ENCODE measurements around the gene CYP2S1.
"Not testable (repeated sequence)": the region's sequence is repeated elsewhere in the genome, so short reads cannot be mapped to it uniquely, and the experiment has no call there.

The CYP2S1 gene
- 0.05 to 0.26 reads per million in 2 donors for total RNA-seq

- DNase-seq, result no peak
Measured at GRCh38 chr19:41192574-41193429, at the start of gene CYP2S1. Gene CYP2S1 (plus strand): TSS chr19:41193219. CDS start chr19:41193265, 46 bp downstream.

- no peak for DNase-seq
Measured at GRCh38 chr19:41144403-41144802, 48.6 kb upstream of the CYP2S1 start.

- no peak for DNase-seq
Measured at GRCh38 chr19:41149831-41150230, 43.2 kb upstream of the CYP2S1 start.

DNA sequence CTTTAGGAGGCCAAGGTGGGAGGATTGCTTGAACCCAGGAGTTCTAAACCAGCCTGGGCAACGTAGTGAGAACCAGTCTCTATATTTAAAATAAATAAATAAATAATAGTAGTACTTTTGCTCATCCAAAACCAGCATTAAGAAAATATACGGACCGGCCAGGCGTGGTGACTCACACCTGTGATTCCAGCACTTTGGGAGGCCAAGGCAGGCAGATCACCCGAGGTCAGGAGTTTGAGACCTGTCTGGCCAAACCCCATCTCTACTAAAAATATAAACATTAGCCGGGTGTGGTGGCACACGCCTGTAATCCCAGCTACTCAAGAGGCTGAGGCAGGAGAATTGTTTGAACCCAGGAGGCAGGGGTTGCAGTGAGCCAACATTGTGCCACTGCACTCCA is 42.0 kb upstream of the CYP2S1 start:
- not testable (repeated sequence) for DNase-seq

DNA sequence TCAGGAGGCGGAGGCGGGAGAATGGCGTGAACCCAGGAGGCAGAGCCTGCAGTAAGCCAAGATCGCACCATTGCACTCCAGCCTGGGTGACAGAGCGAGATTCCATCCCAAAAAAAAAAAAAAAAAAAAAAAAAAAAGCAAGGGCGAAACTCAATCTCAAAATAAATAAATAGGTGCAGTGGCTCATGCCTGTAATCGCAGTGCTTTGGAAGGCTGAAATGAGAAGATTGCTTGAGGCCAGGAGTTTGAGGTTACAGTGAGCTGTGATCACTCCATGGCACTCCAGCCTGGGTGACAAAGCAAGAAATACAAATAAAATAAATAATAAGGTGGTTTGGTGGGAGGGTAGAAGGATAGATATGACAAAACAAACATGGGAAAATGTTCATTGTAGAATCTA is 39.0 kb upstream of the CYP2S1 start:
- no peak for DNase-seq

- no peak for DNase-seq
Measured at GRCh38 chr19:41156207-41156606, 36.8 kb upstream of the CYP2S1 start.

GRCh38 chr19:41159881-41160280 is 33.1 kb upstream of the CYP2S1 start:
- DNase-seq, result no peak

DNA sequence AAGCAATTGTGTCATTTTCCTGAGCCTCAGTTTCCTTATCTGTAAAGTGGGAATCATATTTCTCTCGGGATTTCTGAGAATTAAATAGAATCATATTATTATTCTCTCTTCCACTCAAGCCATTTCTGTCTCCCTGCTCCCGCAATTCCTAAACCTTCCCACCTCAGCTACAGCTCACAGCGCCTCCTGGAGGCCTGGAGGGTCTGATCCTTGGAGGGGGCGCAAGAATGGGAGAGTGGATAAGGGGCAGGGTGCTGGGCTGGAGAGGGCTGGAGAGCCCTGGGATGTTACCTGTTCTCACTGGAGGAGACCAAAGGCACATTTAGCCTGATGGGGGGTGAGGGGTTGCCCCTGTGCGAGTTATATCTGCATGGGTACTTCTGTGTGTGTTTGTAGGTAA is 31.1 kb upstream of the CYP2S1 start:
- DNase-seq, result no peak

- no peak for DNase-seq
Measured at GRCh38 chr19:41166944-41167804, 25.8 kb upstream of the CYP2S1 start.

DNA sequence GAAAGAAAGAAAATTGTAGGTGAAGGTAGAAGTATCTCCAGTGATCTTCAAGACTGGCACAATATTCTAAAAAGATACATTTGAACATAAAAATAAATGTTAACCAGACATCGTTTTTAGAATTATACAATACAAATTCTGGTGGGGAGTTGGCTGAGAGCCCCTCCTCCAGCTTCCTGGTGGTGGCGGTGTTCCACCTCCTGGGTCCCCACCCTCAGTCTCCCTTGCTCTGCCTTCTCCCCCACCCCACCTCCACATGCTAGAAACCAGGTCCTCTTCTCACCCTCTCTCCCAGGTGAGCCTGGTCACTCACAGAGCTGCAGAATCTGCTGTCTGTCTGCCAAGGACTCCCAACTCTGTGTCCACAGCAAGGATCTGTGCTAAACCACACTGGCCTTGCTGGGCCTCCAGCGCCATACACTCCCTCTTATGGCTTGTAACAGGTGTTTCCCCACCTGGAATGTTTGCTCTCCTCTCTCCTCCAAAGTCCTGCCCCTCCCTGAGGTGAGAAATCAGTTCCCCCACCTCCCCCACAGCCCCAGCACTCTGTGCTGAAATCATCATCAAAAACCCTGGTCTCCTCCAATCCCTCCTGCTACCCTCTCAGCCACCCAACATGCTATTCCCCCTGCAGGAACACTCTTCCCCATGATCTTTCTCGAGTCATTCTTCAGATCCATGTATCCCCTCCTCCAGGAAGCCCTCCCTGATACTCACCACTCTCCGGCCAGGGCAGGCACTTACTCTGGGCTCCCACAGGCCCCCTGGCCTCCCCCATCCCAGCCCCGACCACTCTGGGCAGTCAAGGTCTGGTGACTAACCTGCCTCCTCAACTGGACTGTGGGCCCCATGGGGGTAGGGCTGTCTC is 20.5 kb upstream of the CYP2S1 start:
- DNase-seq, result no peak

- DNase-seq, result no peak
Measured at GRCh38 chr19:41174297-41174928, 18.6 kb upstream of the CYP2S1 start.

DNA sequence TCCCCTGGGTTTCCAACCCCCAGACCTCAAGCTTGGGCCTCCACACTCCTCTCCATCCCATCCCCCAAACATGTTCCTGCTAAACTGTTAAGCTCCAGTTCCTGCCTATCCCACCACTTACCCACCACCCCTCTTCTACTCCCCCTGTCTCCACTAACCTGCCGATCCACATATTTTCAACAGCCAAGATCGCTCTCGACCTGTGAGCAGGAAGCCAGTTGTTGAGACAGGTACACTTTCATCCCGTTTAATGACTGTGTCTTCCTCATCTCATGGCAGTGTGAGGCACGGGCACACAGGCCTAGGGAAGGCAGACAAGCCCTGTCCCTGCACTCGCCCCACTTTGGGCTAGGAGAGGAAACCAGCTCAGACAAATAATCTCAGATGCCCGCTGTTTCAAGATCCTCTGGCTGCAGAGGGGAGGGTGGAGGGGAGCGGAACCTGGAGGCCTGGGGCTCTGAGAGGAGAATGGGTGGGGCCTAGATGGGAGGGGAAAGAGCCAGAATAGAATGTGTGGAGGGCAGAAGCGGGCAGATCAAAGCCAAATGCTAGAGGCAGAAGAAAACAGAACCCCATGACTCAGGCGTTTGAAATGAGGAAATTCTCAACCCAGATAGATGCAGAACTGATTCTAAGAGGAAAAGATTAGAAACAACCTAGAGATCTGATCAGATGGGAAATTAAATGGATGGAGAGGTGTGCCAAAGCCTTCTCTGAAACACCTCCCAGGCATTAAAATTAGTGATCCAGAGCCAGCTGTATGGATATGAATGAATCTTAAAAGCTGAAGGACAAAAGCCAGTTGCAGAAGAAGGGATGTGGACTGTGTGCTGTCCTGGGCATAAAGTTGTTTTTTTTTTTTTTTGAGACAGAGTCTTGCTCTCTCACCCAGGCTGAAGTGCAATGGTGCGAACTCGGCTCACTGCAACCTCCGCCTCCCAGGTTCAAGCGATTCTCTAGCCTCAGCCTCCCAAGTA is 16.9 kb upstream of the CYP2S1 start:
- no peak for DNase-seq

DNA sequence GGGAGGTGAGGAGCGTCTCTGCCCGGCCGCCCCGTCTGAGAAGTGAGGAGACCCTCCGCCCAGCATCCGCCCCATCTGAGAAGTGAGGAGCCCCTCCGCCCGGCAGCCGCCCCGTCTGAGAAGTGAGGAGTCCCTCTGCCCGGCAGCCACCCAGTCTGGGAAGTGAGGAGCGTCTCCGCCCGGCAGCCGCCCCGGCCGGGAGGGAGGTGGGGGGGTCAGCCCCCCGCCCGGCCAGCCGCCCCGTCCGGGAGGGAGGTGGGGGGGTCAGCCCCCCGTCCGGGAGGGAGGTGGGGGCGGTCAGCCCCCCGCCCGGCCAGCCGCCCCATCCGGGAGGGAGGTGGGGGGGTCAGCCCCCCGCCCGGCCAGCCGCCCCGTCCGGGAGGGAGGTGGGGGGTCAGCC is 12.8 kb upstream of the CYP2S1 start:
- DNase-seq, result not testable (repeated sequence)

DNA sequence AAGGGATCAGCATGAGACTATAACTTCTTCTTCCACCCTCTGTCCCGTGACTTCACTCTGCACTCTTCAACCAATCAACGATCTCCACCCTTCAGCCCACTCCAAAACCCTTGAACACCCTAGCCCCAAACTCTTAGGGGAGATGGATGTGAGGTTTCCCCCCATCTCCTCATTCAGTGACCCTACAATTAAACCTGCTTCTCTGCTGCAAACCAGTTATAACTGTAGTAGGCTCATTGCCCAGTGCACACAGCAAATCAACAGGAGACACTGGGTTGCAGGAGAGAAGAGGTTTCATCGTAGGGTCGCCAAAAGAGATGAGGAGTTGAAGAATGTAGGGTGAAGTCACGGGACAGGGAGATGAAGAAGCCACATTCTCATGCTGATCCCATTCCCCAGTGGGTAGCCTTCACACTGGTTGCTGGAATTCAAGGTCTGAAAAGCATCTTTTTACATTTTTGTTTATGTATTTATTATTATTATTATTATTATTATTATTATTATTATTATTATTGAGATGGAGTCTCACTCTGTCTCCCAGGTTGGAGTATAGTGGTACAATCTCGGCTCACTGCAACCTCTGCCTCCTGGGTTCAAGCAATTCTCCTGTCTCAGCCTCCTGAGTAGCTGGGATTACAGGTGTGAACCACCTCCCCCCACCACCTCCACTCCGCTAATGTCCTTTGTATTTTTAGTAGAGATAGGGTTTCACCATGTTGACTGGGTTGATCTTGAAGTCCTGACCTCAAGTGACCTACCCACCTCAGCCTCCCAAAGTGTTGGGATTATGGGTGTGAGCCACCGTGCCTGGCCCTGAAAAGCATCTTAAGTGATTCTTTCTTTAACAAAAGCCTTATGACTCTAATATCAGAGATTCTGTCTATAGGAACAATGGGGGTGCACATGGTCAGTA is 5.8 kb upstream of the CYP2S1 start:
- DNase-seq, result no peak

GRCh38 chr19:41187884-41188279 is 5.1 kb upstream of the CYP2S1 start:
- DNase-seq, result no peak

DNA sequence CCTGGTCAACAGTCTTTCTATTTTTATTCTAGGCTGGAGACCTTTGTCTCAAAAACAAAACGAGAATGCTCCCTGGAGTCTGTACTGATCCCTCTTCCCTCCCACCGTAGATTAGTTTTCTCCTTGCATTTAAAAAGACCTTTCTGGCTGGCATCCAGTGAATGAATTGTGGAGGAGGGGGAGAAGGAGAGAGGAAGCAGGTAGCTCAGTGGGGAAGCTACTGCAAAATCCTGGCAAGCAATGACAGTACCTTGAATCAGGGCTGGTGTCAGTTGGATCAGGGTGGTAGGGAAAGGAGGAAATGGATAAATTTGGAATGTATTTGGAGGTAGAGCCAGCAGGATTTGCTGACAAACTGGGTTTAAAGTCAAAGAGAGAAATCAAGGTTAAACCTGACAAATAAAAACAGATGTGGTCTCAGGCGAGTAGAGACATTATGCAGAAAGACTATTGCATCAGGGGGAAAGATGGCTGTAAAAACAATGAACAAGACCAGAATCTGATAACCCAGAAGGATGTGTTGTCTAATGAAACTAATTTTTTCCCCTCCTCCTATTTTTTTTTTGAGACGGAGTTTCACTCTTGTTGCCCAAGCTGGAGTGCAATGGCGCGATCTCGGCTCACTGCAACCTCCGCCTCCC is 3.5 kb upstream of the CYP2S1 start:
- DNase-seq, result no peak

GRCh38 chr19:41193430-41194156 is 574 bp downstream of the CYP2S1 start:
- DNase-seq, result no peak

DNA sequence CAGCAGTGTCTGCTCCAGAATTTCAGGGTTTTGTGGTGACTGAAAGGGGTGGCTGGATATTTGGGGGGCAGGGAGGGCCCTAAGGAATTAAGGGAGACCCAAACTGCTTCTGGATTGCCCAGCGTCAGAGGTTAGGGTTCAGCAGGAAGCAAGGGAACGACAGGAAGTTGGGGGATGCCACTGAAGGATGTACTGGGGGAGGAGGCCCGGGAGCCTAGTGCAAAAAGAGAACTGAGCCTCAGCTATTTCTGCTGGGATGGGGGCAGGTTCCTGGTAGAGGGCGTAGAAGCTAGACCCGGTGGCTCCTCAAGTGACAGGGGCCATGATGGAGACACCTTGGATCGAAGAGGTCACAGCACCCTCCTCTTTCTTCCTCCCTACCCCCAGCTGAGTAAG is 1.1 kb downstream of the CYP2S1 start:
- no peak for DNase-seq
